ENCODE results near the gene MYH14.

- no peak for TF ChIP-seq POLR2A (IDR thresholded peaks at IDR 0.05)
- TF ChIP-seq CTCF (IDR thresholded peaks at IDR 0.05) = no peak
- no peak for TF ChIP-seq POLR2AphosphoS5 (IDR thresholded peaks at IDR 0.05)
These were observed 73.1 kb downstream of the MYH14 start for GRCh38 chr19:50276370-50277063.
